K562 (cell line): ENCODE data around the gene SBNO1. TPM values are rescaled to one million over a fixed set of nuclear protein-coding genes. Genes with fewer than 3 reads are reported as not detected.
A peak's percentile ranks its signal among the peaks of the same experiment; 100 is the strongest.

Experiments
- CXXC5 ChIP-seq: fragments of 250-450 bp; sonication (Bioruptor Pico); IDR thresholded peaks from 2 replicates; pipeline ENCODE4 v1.8.0; 2022; ENCODE audit warnings: inconsistent platforms, mild to moderate bottlenecking, moderate library complexity
- DEAF1 ChIP-seq: fragments of 450-650 bp; formaldehyde crosslinking; IDR thresholded peaks from 2 replicates; pipeline ENCODE4 v1.4.0; 2020; ENCODE audit warnings: mild to moderate bottlenecking, moderate library complexity
- DMBX1 ChIP-seq: fragments of 250-450 bp; sonication (Bioruptor Pico); IDR thresholded peaks from 2 replicates; pipeline ENCODE4 v1.8.0; 2022; ENCODE audit warnings: inconsistent platforms, mild to moderate bottlenecking, moderate library complexity, borderline replicate concordance
- GABPB1 ChIP-seq: sonication (generic); formaldehyde crosslinking; IDR thresholded peaks from 2 replicates; pipeline ENCODE4 v1.8.0; 2022; ENCODE audit warnings: mild to moderate bottlenecking, missing genetic modification reagents
- GTF2E2 ChIP-seq: fragments of 200-800 bp; sonication (Bioruptor generic); IDR thresholded peaks from 2 replicates; pipeline ENCODE4 v1.6.1; 2016; ENCODE audit warnings: missing genetic modification characterization, missing compliant biosample characterization
- HMGN3 ChIP-seq: IDR thresholded peaks from 2 replicates; pipeline ENCODE4 v1.6.1; 2011; ENCODE audit warnings: borderline replicate concordance, low read depth, mild to moderate bottlenecking, mixed read lengths, low read length; ENCODE audit not compliant: insufficient read length; ENCODE audit errors: extremely low read depth
- HNRNPK ChIP-seq: fragments of 200-400 bp; formaldehyde crosslinking; IDR thresholded peaks from one replicate; pipeline ENCODE4 v1.6.1; 2018; ENCODE audit warnings: mild to moderate bottlenecking, low read depth, low read length; ENCODE audit not compliant: poor library complexity, severe bottlenecking
- IFI16 ChIP-seq: fragments of 250-450 bp; sonication (Bioruptor Pico); IDR thresholded peaks from 2 replicates; pipeline ENCODE4 v2.1.2; 2022; ENCODE audit warnings: mild to moderate bottlenecking, inconsistent platforms
- KLF16 ChIP-seq: IDR thresholded peaks from 2 replicates; pipeline ENCODE4 v1.6.1; 2016; ENCODE audit warnings: antibody characterized with exemption
- KLF6 ChIP-seq: fragments of 250-450 bp; sonication (Bioruptor Pico); IDR thresholded peaks from 2 replicates; pipeline ENCODE4 v1.4.0; 2020; ENCODE audit warnings: mild to moderate bottlenecking, moderate library complexity, borderline replicate concordance
- MIER1 ChIP-seq: fragments of 450-650 bp; IDR thresholded peaks from 2 replicates; pipeline ENCODE4 v1.6.1; 2016; ENCODE audit warnings: antibody characterized with exemption, mild to moderate bottlenecking, low read depth
- PCBP2 ChIP-seq: fragments of 200-400 bp; formaldehyde crosslinking; IDR thresholded peaks from 2 replicates; pipeline ENCODE4 v1.6.1; 2018; ENCODE audit warnings: low read length, low read depth, mild to moderate bottlenecking, moderate library complexity; ENCODE audit not compliant: poor library complexity, severe bottlenecking
- PHF8 ChIP-seq: fragments of 200-600 bp; sonication (generic); IDR thresholded peaks from 2 replicates; pipeline ENCODE4 v1.6.1; 2012; ENCODE audit warnings: mixed run types, mild to moderate bottlenecking, inconsistent platforms, low read length, moderate library complexity, borderline replicate concordance
- POLR2B ChIP-seq: fragments of 450-650 bp; IDR thresholded peaks from 2 replicates; pipeline ENCODE4 v1.6.1; 2018; ENCODE audit warnings: low read depth; ENCODE audit not compliant: partially characterized antibody
- POLR2H ChIP-seq: IDR thresholded peaks from 2 replicates; pipeline ENCODE4 v1.6.1; 2016; ENCODE audit warnings: missing genetic modification characterization, low read depth, mild to moderate bottlenecking, control low read depth, missing compliant biosample characterization, moderate library complexity
- PRPF4 ChIP-seq: fragments of 200-400 bp; formaldehyde crosslinking; IDR thresholded peaks from one replicate; pipeline ENCODE4 v1.6.1; 2017; ENCODE audit warnings: low read length, low read depth, mild to moderate bottlenecking; ENCODE audit not compliant: insufficient read depth, poor library complexity, severe bottlenecking
- RBBP5 ChIP-seq: fragments of 200-600 bp; sonication (generic); IDR thresholded peaks from 2 replicates; pipeline ENCODE4 v1.6.1; 2012; ENCODE audit warnings: borderline replicate concordance, mild to moderate bottlenecking, low read length, control low read depth, inconsistent platforms; ENCODE audit not compliant: insufficient read depth, poor library complexity, severe bottlenecking
- USF2 ChIP-seq: sonication (generic); formaldehyde crosslinking; IDR thresholded peaks from 2 replicates; pipeline ENCODE4 v1.5.0; 2020; ENCODE audit warnings: missing genetic modification reagents
- ZFP36 ChIP-seq: fragments of 150-350 bp; IDR thresholded peaks from 2 replicates; pipeline ENCODE4 v1.6.1; 2018; ENCODE audit warnings: low read length, low read depth; ENCODE audit not compliant: partially characterized antibody
- ZNF212 ChIP-seq: fragments of 450-650 bp; formaldehyde crosslinking; IDR thresholded peaks from 2 replicates; pipeline ENCODE4 v1.4.0; 2020; ENCODE audit warnings: mild to moderate bottlenecking
- ZNF23 ChIP-seq: fragments of 250-450 bp; sonication (Bioruptor Pico); IDR thresholded peaks from 2 replicates; pipeline ENCODE4 v1.4.0; 2020; ENCODE audit warnings: mild to moderate bottlenecking
- ZNF263 ChIP-seq: sonication (generic); formaldehyde crosslinking; IDR thresholded peaks from 2 replicates; pipeline ENCODE4 v1.8.0; 2022; ENCODE audit warnings: mild to moderate bottlenecking, missing genetic modification reagents, borderline replicate concordance
- ZNF668 ChIP-seq: fragments of 250-450 bp; sonication (Bioruptor Pico); IDR thresholded peaks from 2 replicates; pipeline ENCODE4 v1.8.0; 2022; ENCODE audit warnings: mild to moderate bottlenecking, inconsistent platforms
- polyA plus RNA-seq, 8 experiments: library from polyadenylated mRNA; depleted of rRNA in 4 of 8; stranded (reverse) in 5 of 8; unstranded in 3 of 8; fragments of >200 nt; fragmentation: Nextera tagmentation in 2 of 8; fragmentation: Illumina TruSeq in 1 of 8; extraction: Ambion mirVana in 2 of 8; extraction: Trizol in 1 of 8; gene quantifications; 2 replicates each; pipeline versions ENCODE4 v1.2.1 to v1.2.3, GENCODE V29; 2011 to 2014; ENCODE audit warnings: inconsistent platforms in 1 of 8, missing spikeins in 1 of 8
- total RNA-seq, 7 experiments: library from RNA; depleted of rRNA in 6 of 7; stranded (reverse); fragments of >200 nt in 6 of 7; fragmentation: Illumina TruSeq in 2 of 7; extraction: Trizol in 2 of 7; gene quantifications; 2 replicates each; pipeline versions ENCODE4 v1.2.1 to v1.2.3, GENCODE V29; 2011 to 2021; ENCODE audit warnings: low replicate concordance in 1 of 7
- TF ChIP-seq, protein P1 (sequence below): fragments of 250-450 bp; sonication (Bioruptor Pico); IDR thresholded peaks from 2 replicates; pipeline ENCODE4 v1.5.0; 2022; ENCODE audit warnings: mild to moderate bottlenecking

Gene SBNO1
- total and polyA plus RNA-seq, 9 of the 15 experiments (the other 6 are each of a cell fraction or from before 2014, with no cell fraction given), result 14.9 to 77.1 (median 35.9) TPM

GRCh38 chr12:123364532-123365024, at the start of gene SBNO1 (continued):
- TF ChIP-seq GTF2E2 (tag) (no peak), ZNF212 (CRISPR knock-in tag) (no peak), DMBX1 (CRISPR knock-in tag) (no peak), ZFP36 (no peak), PHF8 (peak; percentile 71; the same call in 1 of the 2 replicates), PRPF4 (peak; percentile 72), GABPB1 (CRISPR knock-in tag) (0 out of 2 replicates have a peak, but pooled peaks have one; percentile 6), HNRNPK (peak; percentile 55), DEAF1 (no peak), RBBP5 (peak; percentile 88), PCBP2 (no peak), MIER1 (no peak), POLR2B (peak; percentile 75), IFI16 (CRISPR knock-in tag) (no peak), KLF6 (CRISPR knock-in tag) (no peak), KLF16 (no peak), ZNF263 (CRISPR knock-in tag) (no peak), CXXC5 (CRISPR knock-in tag) (peak; percentile 12; the same call in 1 of the 2 replicates), USF2 (CRISPR knock-in tag) (peak; percentile 87), ZNF668 (CRISPR knock-in tag) (no peak), ZNF23 (no peak), HMGN3 (peak; percentile 43), POLR2H (tag) (peak; percentile 40; the same call in 1 of the 2 replicates)
- TF ChIP-seq, protein P1, sequence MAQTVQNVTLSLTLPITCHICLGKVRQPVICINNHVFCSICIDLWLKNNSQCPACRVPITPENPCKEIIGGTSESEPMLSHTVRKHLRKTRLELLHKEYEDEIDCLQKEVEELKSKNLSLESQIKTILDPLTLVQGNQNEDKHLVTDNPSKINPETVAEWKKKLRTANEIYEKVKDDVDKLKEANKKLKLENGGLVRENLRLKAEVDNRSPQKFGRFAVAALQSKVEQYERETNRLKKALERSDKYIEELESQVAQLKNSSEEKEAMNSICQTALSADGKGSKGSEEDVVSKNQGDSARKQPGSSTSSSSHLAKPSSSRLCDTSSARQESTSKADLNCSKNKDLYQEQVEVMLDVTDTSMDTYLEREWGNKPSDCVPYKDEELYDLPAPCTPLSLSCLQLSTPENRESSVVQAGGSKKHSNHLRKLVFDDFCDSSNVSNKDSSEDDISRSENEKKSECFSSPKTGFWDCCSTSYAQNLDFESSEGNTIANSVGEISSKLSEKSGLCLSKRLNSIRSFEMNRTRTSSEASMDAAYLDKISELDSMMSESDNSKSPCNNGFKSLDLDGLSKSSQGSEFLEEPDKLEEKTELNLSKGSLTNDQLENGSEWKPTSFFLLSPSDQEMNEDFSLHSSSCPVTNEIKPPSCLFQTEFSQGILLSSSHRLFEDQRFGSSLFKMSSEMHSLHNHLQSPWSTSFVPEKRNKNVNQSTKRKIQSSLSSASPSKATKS (CRISPR knock-in tag), result no peak
